OCI-M1 (cell line): ENCODE results near the gene ALKBH1.
A peak's percentile ranks its signal among the peaks of the same experiment; 100 is the strongest.
"Not testable (repeated sequence)": the region's sequence is repeated elsewhere in the genome, so short reads cannot be mapped to it uniquely, and the experiment has no call there.

Experiments
- DNase-seq: peaks from one replicate; lab custom pipeline; 2025; lab: John Stamatoyannopoulos, UW

The ALKBH1 gene

GRCh38 chr14:77673193-77673592, 34.6 kb downstream of the ALKBH1 start:
- no peak for DNase-seq

GRCh38 chr14:77667331-77667730, 40.5 kb downstream of the ALKBH1 start:
- DNase-seq, result no peak

- no peak for DNase-seq
Observed at GRCh38 chr14:77663293-77663692, 44.5 kb downstream of the ALKBH1 start.

GRCh38 chr14:77661562-77661961, 46.3 kb downstream of the ALKBH1 start:
- not testable (repeated sequence) for DNase-seq

- DNase-seq, result no peak
Observed at GRCh38 chr14:77660754-77661153, 47.1 kb downstream of the ALKBH1 start.

GRCh38 chr14:77659831-77660230, 48.0 kb downstream of the ALKBH1 start:
- DNase-seq, result no peak

GRCh38 chr14:77657280-77657679, 50.5 kb downstream of the ALKBH1 start:
- no peak for DNase-seq

GRCh38 chr14:77654001-77654441, 53.8 kb downstream of the ALKBH1 start:
- no peak for DNase-seq

GRCh38 chr14:77649326-77649725, 58.5 kb downstream of the ALKBH1 start:
- no peak for DNase-seq

- no peak for DNase-seq
Observed at GRCh38 chr14:77648520-77649200, 59.2 kb downstream of the ALKBH1 start.

- no peak for DNase-seq
Observed at GRCh38 chr14:77647853-77648252, 60.0 kb downstream of the ALKBH1 start.

- no peak for DNase-seq
Observed at GRCh38 chr14:77646907-77647306, 60.9 kb downstream of the ALKBH1 start.

- DNase-seq, result peak; percentile 81
Observed at GRCh38 chr14:77645520-77646230, 62.1 kb downstream of the ALKBH1 start.

GRCh38 chr14:77642407-77642806, 65.4 kb downstream of the ALKBH1 start:
- DNase-seq, result no peak

GRCh38 chr14:77641534-77642341, 66.1 kb downstream of the ALKBH1 start:
- DNase-seq, result peak; percentile 78

GRCh38 chr14:77640756-77641533, 66.9 kb downstream of the ALKBH1 start:
- peak; percentile 27 for DNase-seq

GRCh38 chr14:77638771-77639171, 69.1 kb downstream of the ALKBH1 start:
- DNase-seq, result no peak

GRCh38 chr14:77635869-77636268, 72.0 kb downstream of the ALKBH1 start:
- DNase-seq, result not testable (repeated sequence)

- not testable (repeated sequence) for DNase-seq
Observed at GRCh38 chr14:77635466-77635865, 72.4 kb downstream of the ALKBH1 start.

GRCh38 chr14:77630111-77630510, 77.7 kb downstream of the ALKBH1 start:
- no peak for DNase-seq

- DNase-seq, result no peak
Observed at GRCh38 chr14:77625360-77625759, 82.5 kb downstream of the ALKBH1 start.

GRCh38 chr14:77623201-77623600, 84.6 kb downstream of the ALKBH1 start:
- DNase-seq, result no peak
